Fibroblast of skin of back (primary cell): ENCODE measurements around the gene PEX10. TPM values are rescaled to one million over a fixed set of nuclear protein-coding genes. Genes with fewer than 3 reads are reported as not detected.
"Not testable (repeated sequence)": the region's sequence is repeated elsewhere in the genome, so short reads cannot be mapped to it uniquely, and the experiment has no call there.

Source experiments
- DNase-seq: peaks from one replicate; pipeline ENCODE4 v3.0.0-alpha.2; 2013
- polyA plus RNA-seq, 2 experiments: library from polyadenylated mRNA; unstranded; fragments of 120-200 nt; gene quantifications; one replicate each; pipeline ENCODE4 v1.2.1, GENCODE V29; 2013; ENCODE audit not compliant: insufficient read length in 2 of 2

PEX10 gene
- 19.7 TPM for polyA plus RNA-seq (2013, experiment 1 of 2; ENCODE audit: insufficient read length)
- 17.5 TPM for polyA plus RNA-seq (2013, experiment 2 of 2; ENCODE audit: insufficient read length)

GRCh38 chr1:2412395-2412772 lies at the start of gene PEX10:
Gene PEX10 (minus strand): TSS chr1:2412564. CDS start chr1:2412502, 62 bp downstream.
- DNase-seq = peak; percentile 94

- DNase-seq = no peak
Measured at GRCh38 chr1:2460996-2461751, 48.8 kb upstream of the PEX10 start.

GRCh38 chr1:2460203-2460602 lies 47.8 kb upstream of the PEX10 start:
- DNase-seq = no peak

DNA sequence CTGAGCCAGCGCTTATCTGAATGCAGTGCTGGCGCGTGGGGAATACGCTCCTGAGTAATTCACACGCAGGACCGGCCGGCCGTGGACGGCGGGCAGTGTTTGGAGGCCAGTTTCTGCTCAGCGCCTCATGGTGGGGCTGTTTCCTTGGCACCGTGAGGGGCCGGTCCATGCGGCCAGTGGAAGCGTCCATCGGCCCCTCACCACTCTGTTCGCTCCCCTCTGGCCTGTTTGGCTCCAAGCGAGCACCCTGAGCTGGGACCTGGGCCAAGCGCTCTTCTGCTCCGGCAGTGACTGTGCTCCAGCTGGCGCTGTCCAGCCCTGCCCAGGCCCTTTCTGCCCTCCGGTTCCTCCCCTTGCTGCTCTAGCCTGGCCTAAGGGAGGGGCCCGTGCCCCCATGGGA lies 47.4 kb upstream of the PEX10 start:
- DNase-seq = peak; percentile 14

DNA sequence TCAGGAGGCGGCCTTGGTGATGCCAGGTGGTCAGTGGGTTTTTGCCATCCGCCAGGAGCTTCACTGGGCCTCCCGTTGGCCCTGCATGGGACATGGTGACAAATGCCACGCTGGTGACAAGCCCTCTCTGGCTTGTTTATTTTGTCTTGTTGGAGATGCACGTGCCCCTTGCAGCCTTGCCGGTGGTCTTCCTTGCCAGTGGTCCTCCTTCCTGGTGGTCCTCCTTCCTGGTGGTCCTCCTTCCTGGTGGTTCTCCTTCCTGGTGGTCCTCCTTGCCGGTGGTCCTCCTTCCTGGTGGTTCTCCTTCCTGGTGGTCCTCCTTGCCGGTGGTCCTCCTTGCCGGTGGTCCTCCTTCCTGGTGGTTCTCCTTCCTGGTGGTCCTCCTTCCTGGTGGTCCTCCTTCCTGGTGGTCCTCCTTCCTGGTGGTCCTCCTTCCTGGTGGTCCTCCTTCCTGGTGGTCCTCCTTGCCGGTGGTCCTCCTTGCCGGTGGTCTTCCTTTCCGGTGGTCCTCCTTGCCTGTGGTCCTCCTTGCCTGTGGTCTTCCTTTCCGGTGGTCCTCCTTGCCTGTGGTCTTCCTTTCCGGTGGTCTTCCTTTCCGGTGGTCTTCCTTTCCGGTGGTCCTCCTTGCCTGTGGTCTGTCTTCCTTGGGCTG lies 46.9 kb upstream of the PEX10 start:
- not testable (repeated sequence) for DNase-seq

- DNase-seq = no peak
Measured at GRCh38 chr1:2458687-2459086, 46.3 kb upstream of the PEX10 start.

DNA sequence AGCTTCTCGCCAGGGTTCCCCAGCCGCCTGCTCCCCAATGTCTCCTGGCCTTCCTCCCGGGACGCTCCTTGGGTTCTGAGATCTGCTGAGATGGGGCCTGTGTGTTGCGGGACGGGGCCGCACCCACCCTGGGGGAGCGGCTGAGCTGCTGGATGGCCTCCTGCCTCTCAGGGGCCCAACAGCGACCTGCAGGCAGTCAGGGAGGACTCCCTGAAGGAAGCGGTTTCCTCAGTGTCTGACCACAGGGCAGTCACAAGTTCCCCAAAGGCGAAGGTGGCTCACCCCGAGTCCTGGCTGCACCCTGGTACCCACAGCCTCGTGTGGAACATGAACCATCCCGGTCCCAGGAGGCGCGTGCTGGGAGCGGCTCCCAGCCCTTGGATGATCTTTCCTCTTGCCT lies 45.1 kb upstream of the PEX10 start:
- no peak for DNase-seq

DNA sequence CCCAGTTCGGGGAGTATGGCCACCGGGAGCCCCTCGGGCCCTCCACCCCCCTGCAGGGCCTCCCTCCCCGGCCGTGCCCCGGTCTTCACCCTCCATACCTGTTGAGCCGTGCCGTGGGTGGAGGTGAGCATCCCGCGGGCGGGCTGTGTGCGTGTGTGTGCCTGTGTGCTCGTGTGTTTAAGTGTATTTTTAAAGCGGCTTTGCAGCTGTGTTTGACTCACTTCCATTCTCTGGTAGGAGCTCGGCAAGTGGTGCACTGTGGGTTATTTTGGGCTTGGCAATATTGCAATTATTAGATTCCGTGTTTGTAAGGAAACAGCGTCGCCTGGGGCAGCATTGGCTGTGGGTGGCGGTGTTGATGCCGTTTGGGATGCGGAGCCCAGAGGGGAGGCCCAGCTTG lies 43.4 kb upstream of the PEX10 start:
- peak; percentile 42 for DNase-seq

- DNase-seq = no peak
Measured at GRCh38 chr1:2454227-2454626, 41.9 kb upstream of the PEX10 start.

DNA sequence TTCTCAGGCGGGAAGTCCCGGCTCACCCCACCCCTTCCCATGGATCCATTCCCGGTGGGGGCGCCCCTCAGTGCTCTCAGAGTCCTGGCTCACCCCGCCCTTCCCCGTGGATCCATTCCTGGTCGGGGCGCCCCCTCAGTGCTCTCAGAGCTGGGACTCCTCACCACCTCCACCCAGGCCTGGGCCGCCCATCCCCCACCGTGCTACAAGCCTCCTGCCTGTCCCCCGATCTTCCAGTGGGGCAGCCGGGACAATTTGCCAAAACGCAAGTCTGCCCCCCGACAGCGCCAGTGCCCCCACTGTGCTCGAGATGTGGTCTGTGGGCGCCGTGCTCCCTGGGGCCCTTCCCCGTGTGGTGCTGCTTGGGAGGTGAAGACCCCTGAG lies 40.6 kb upstream of the PEX10 start:
- no peak for DNase-seq

DNA sequence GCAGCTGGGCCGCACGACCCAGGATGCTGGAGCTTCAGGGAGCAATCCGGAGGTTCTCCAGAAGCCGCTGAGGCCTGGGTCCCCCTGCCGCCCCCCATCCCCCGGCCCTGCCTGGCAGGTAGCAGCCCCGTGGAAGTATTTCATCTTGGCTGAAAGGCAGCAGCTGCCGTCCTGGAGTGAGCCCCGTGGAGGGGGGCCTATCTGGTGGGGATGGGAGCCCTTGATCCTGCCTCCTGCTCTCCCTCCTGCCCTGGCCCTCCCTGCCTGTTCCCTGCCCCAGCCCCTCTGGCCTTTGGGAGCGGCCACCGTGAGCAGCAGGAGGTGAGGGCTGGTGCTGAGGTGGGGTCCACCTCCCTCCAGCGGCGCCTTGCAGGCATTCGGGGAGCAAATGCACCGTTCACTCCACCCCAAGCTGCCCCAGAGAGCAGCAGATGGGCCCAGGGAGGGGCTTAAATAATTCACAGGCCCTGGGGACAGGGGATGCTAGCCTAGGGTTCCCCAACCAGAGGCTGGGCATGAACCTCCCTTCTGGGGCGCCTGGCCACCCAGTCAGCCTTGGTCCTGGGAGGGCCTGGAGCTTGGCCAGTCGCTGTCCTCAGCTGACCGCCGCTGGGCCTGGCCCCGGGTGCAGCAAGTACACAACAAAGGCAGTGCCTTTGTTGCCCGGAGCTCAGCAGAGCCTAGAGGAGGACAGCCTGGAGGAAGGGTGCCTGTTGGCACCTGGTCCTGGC lies 40.0 kb upstream of the PEX10 start:
- peak; percentile 49 for DNase-seq

GRCh38 chr1:2451741-2452140 lies 39.4 kb upstream of the PEX10 start:
- DNase-seq = peak; percentile 99

GRCh38 chr1:2449636-2450454 lies 37.5 kb upstream of the PEX10 start:
- peak; percentile 79 for DNase-seq

DNA sequence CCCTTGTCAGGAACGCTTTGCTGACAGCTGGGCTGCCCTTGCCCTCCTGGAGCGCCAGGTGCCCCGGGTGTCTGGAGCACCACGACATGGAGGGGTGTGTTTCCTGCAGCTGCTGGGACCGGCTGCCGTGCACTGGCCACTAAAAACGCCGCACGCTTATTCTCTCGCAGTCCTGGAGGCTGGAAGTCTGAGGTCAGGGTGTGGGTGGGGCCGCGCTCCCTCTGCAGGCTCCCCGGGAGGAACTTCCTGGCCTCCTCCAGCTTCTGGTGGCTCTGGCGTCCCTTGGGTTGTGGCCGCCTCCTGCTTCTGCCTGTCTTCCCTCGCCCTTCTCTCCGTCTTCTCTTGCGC lies 35.7 kb upstream of the PEX10 start:
- peak; percentile 41 for DNase-seq

DNA sequence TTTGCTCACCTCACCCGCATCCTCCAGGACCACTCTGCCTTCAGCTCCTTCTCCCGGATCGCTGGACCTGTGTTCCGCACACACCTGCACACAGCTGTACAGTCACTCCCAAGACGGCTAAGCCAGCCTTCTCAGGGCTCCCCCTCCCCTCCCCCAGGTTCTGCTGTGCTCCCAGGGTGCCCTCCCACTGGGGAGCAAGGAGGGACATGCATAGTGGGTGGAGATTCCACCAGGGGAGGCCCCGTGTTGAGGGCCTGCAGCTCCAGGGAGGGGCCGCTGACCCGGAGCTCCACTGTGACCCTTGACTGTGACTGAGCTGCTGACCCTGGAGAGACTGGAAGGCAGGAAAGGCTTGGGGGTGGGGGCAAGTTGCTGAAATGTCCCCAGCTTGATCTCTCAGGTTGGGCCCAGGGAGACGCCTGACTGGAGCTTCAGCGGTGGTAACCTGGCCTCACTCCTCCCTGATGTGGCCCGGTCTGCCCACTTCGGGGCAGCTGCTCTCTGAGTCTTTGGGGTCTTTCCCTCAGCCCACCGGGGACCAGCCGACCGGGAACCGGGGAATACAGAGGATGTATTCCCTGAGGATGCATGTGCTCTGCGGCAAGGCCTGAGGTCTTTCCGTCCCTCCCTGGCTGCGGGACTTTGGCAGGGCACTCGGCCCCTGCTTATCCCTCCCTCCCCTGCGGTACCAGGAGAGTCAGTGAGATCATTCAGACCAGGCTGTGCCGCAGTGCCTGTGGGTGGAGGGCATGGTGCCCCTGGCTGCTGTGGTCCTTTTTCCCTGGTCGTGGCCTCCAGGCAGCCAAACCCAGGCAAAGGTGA lies 35.1 kb upstream of the PEX10 start:
- DNase-seq = no peak

GRCh38 chr1:2446861-2447260 lies 34.5 kb upstream of the PEX10 start:
- no peak for DNase-seq

DNA sequence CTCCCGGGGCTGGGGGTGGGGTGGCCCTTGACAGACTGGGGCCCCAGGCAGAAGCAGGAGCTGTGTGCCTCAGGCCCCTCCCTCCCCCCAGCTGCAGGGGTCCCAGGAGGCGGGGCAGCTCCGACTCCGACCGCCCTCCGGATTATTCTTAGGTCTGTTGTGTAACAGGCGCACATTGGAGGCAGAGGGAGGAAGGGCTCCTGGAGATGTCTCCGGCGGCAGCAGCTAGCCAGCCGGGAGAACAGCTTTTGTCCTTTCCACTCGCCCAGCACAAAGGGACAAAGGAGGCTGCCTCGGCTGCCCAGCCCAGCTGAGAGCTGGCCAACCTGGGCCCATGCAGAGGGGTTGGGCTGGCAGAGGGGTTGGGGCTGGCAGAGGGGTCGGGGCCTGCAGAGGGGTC lies 34.0 kb upstream of the PEX10 start:
- DNase-seq = peak; percentile 23

GRCh38 chr1:2445823-2446215 lies 33.5 kb upstream of the PEX10 start:
- DNase-seq = no peak

GRCh38 chr1:2445162-2445822 lies 32.9 kb upstream of the PEX10 start:
- DNase-seq = no peak

DNA sequence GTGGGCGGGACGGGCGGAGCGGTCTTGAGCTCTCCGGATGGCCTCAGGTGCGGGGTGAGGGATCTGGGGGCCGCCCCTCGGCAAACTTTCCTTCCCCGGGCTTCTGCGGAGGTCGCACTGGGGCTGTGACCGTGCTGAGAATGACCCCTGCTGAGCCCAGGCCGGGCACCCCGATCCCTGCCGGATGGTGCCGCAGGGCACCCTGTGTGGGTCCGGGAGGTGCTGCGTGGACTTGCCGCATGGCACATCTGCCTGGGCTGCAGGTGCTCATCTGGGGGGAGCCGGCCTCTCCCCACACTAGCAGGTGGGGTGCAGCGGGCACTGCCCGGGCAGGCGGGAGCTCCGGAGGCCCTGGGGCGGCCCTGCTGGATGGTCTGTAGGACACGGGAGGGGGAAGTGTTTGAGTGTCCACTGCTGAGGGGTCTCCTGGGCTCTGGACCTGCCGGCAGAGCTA lies 31.8 kb upstream of the PEX10 start:
- DNase-seq = no peak
